Left lung (tissue), 10 donors: Measurements from ENCODE around the gene ZNF624. TPM values are rescaled to one million over a fixed set of nuclear protein-coding genes. Genes with fewer than 3 reads are reported as not detected.

Experiments
- ATAC-seq: fragments of 200-7000 bp; cut with Tn5 transposase; one replicate; pipeline ENCODE4 v1.9.1; 2020; ENCODE audit warnings: moderate library complexity
- DNase-seq, 4 donors: peaks; one replicate each; pipeline ENCODE4 v3.0.0-alpha.2; 2013 to 2020
- H3K27ac ChIP-seq, 2 donors: fragments of 200-600 bp; sonication (generic) in 1 of 2; one replicate each; pipeline versions ENCODE4 v1.5.0 to v1.8.0; 2020 to 2021
- H3K27me3 ChIP-seq, 2 donors: fragments of 200-600 bp; sonication (generic) in 1 of 2; one replicate each; pipeline versions ENCODE4 v1.5.0 to v1.8.0; 2020 to 2021
- H3K36me3 ChIP-seq, 2 donors: fragments of 200-600 bp; sonication (generic) in 1 of 2; one replicate each; pipeline versions ENCODE4 v1.5.0 to v1.8.0; 2020 to 2021
- H3K4me1 ChIP-seq, 2 donors: fragments of 200-600 bp; one replicate each; pipeline ENCODE4 v1.8.0; 2021
- H3K4me3 ChIP-seq, 2 donors: fragments of 200-600 bp; sonication (generic) in 1 of 2; one replicate each; pipeline versions ENCODE4 v1.5.0 to v1.8.0; 2020 to 2021; ENCODE audit warnings: mild to moderate bottlenecking in 1 of 2
- H3K9me3 ChIP-seq, 2 donors: fragments of 200-600 bp; sonication (generic) in 1 of 2; one replicate each; pipeline versions ENCODE4 v1.5.0 to v1.8.0; 2020 to 2021
- intact Hi-C, 2 donors: fragments of 100-400 bp; cut with DNase I; formaldehyde crosslinking; loops; one replicate each; pipeline versions ENCODE4 v1.11.2 to v1.14.2; 2022
- polyA plus RNA-seq, 6 donors: library from polyadenylated mRNA; unstranded; fragments of 120-200 nt; gene quantifications; one replicate each; pipeline ENCODE4 v1.2.1, GENCODE V29; 2013; ENCODE audit not compliant: insufficient read length in 6 of 6
- total RNA-seq, 2 donors: library from RNA; stranded (reverse); fragmentation: NEBNext Ultra II Directional; extraction: Animal tissue kit (Norgen Biotek cat#: 25700); gene quantifications; one replicate each; pipeline ENCODE4 v1.2.1, GENCODE V29; 2021
- TF ChIP-seq, protein P1 (sequence below), 2 donors: fragments of 200-600 bp; sonication (generic) in 1 of 2; IDR thresholded peaks; one replicate each; pipeline versions ENCODE4 v1.5.0 to v1.8.0; 2021; ENCODE audit warnings: antibody characterized with exemption in 2 of 2
- donor health status: DM: no; HTN: yes; CAD: no.
- donor health status: DM: no; HTN: no; CAD: no.

The ZNF624 gene
- total and polyA plus RNA-seq, 8 donors = 3.6 to 10.4 (median 9.1) TPM

DNA sequence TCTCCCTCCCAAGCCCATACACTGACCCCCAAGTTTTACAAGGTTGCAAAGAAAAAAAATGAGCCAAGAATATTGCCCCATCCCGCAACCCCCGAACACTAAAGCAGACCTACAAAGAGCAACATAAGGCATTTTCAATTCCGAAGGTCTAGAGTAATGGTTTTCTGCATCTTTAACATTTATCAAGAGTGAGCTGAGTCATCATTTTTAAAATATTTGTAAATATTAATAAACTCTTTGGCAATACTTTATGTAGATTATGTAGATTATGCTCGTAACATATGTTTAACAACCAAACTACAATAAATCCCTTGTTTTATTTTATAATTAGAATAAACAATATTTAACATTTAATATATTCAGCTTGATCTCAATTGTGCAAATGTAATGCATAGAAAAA, 1.4 kb downstream of the ZNF624 start:
- ATAC-seq (no peak), DNase-seq (no peak)
- TF ChIP-seq, protein P1, sequence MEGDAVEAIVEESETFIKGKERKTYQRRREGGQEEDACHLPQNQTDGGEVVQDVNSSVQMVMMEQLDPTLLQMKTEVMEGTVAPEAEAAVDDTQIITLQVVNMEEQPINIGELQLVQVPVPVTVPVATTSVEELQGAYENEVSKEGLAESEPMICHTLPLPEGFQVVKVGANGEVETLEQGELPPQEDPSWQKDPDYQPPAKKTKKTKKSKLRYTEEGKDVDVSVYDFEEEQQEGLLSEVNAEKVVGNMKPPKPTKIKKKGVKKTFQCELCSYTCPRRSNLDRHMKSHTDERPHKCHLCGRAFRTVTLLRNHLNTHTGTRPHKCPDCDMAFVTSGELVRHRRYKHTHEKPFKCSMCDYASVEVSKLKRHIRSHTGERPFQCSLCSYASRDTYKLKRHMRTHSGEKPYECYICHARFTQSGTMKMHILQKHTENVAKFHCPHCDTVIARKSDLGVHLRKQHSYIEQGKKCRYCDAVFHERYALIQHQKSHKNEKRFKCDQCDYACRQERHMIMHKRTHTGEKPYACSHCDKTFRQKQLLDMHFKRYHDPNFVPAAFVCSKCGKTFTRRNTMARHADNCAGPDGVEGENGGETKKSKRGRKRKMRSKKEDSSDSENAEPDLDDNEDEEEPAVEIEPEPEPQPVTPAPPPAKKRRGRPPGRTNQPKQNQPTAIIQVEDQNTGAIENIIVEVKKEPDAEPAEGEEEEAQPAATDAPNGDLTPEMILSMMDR (IDR thresholded peaks at IDR 0.05) = no peak
- peaks cover 0 to 2% of the 10 kb centered on the region in 2 donors for H3K36me3 ChIP-seq
- H3K9me3 ChIP-seq = no peaks in the 10 kb centered on the region
- H3K4me3 ChIP-seq = no peak overlapping the region
- H3K27ac ChIP-seq = peak overlapping the region in 1 of 2 donors; percentile 87
- no peaks in the 10 kb centered on the region for H3K27me3 ChIP-seq
- intact Hi-C loops = no loop called here
- peaks cover 7 to 16% of the 10 kb centered on the region in 2 donors for H3K4me1 ChIP-seq

DNA sequence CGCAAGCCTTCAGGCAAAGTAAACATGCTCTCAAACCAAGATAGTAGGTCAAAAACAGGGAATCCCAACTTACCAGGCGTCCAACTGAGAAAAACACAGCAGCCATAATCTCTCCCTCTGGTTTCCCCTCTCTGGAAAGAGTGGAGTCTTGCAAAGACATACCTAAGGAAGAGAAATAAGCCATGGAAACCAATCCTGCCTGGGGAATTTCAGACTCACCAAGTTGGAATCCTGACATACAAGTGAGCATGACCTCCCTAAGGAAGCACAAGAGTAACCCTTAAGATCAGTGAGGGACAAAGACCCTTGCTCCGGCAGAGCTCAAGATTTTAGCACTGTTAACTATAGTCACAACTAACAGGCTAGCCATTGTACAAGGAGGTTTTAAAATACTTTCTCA, 4.1 kb downstream of the ZNF624 start:
- DNase-seq (no peak), ATAC-seq (no peak)
- no peaks in the 10 kb centered on the region for H3K9me3 ChIP-seq
- peaks cover 0 to 13% of the 10 kb centered on the region in 2 donors for H3K36me3 ChIP-seq
- intact Hi-C loops = no loop called here
- no peak overlapping the region for H3K4me3 ChIP-seq
- H3K27ac ChIP-seq = no peak overlapping the region
- no peaks in the 10 kb centered on the region for H3K27me3 ChIP-seq
- TF ChIP-seq, protein P1 (IDR thresholded peaks at IDR 0.05) = no peak
- H3K4me1 ChIP-seq = peaks cover 7 to 16% of the 10 kb centered on the region in 2 donors

DNA sequence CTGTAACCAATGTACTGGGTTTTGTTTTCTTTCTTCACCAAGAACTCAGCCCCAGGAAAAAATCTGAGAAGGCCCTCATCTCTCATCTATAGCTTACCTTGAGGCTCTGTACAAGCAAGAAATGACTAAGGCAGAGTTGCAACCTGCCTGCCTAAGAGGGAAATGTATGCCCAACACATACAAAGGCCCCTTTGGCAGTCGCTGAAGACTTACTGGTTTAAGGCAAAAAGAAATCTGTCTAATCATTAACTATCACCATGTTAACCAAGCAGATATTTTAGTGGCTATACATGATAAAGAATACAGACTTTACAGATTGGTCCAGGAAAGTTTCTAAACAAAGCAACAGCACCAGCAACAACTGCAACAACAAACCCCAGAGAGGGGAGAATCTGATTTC, 14.2 kb downstream of the ZNF624 start:
- peaks cover 0 to 2% of the 10 kb centered on the region in 2 donors for H3K36me3 ChIP-seq
- intact Hi-C loops = no loop called here
- H3K27ac ChIP-seq = no peak overlapping the region
- H3K4me1 ChIP-seq = no peaks in the 10 kb centered on the region
- DNase-seq (no peak), ATAC-seq (no peak)
- no peaks in the 10 kb centered on the region for H3K27me3 ChIP-seq
- H3K4me3 ChIP-seq = no peak overlapping the region
- TF ChIP-seq, protein P1 (IDR thresholded peaks at IDR 0.05) = no peak
- peaks cover 0 to 23% of the 10 kb centered on the region in 2 donors for H3K9me3 ChIP-seq

DNA sequence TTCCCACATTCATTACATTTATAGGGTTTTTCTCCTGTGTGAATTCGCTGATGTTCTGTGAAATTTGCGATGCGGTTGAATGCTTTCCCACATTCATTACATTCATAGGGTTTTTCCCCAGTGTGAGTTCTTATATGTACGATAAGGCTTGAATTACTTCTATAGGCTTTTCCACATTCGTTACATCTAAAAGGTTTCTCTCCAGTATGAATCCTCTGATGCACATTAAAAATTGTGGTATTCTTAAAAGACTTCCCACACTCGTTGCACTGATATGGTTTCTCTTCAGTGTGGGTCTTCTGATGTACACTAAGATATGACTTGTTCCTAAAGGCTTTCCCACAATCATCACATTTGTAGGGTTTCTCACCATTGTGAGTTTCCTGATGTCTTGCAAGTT, 30.4 kb downstream of the ZNF624 start:
- TF ChIP-seq, protein P1 (IDR thresholded peaks at IDR 0.05) = no peak
- no peaks in the 10 kb centered on the region for H3K4me1 ChIP-seq
- ATAC-seq (no peak), DNase-seq (no peak)
- intact Hi-C loops = no loop called here
- no peaks in the 10 kb centered on the region for H3K27me3 ChIP-seq
- H3K9me3 ChIP-seq = peaks cover 10 to 100% of the 10 kb centered on the region in 2 donors
- peaks cover 0 to 63% of the 10 kb centered on the region in 2 donors for H3K36me3 ChIP-seq
- no peak overlapping the region for H3K27ac ChIP-seq
- H3K4me3 ChIP-seq = no peak overlapping the region

DNA sequence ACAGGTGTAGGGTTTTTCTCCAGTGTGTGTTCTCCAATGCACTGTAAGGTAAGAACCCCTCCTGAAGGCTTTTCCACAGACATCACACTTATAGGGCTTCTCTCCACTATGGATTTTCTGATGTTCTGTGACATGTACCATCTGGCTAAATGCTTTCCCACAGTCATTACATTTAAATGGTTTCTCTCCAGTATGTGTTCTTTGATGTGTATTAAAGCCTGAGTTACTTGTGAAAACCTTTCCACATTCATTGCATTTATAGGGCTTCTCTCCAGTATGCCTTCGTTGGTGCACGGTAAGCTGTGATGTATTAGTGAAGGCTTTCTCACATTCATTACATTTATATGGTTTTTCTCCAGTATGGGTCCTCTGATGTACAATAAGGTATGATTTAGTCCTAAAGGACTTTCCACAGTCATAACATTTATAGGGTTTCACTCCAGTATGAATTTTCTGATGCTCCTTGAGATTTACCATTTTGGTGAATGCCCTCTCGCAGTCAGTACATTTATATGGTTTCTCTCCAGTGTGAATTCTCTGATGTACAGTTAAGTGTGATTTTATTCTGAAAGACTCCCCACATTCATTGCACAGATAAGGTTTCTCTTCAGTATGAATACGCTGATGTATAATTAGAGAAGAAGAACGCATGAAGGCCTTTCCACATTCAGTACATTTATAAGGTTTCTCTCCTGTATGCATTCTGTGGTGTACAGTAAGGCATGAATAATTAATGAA, 30.9 kb downstream of the ZNF624 start:
- peaks cover 0 to 58% of the 10 kb centered on the region in 2 donors for H3K36me3 ChIP-seq
- H3K4me1 ChIP-seq = no peaks in the 10 kb centered on the region
- DNase-seq (no peak), ATAC-seq (no peak)
- no peak overlapping the region for H3K4me3 ChIP-seq
- no peaks in the 10 kb centered on the region for H3K27me3 ChIP-seq
- TF ChIP-seq, protein P1 (IDR thresholded peaks at IDR 0.05) = no peak
- intact Hi-C loops = no loop called here
- no peak overlapping the region for H3K27ac ChIP-seq
- peaks cover 10 to 100% of the 10 kb centered on the region in 2 donors for H3K9me3 ChIP-seq
